HTR-8/SVneo (cell line): ENCODE data around the gene MCCD1.
"Not testable (repeated sequence)": the region's sequence is repeated elsewhere in the genome, so short reads cannot be mapped to it uniquely, and the experiment has no call there.

Experiments used
- DNase-seq: peaks from one replicate; pipeline ENCODE4 v3.0.0; 2011; ENCODE audit warnings: low spot score, mixed read lengths; ENCODE audit not compliant: insufficient read length
- FAIRE-seq: peaks from 2 replicates; lab custom pipeline; 2011; peaks lifted over from hg19 to GRCh38; lab: Jason Lieb, UNC

The MCCD1 gene

DNA sequence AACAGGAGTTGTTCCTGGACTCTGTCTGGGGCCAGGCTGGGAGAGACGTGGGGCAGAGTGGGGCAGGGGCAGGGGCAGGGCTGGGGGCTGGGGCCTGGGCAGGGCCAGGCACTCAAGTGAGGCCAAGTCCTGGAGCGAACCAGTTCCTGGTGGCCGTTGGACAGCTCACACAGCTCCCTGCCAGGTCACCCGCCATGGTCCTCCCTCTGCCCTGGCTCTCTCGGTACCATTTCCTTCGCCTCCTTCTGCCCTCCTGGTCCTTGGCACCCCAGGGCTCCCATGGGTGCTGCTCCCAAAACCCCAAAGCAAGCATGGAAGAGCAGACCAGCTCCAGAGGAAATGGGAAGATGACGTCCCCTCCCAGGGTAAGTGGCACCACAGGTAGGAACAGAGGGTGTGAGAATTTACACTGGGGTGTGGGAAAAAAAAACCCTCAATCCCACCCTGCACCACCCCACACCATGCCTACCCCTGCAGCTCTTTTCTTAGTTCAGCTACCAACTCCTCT lies at the start of gene MCCD1:
TSS of gene MCCD1 (plus strand) at position 142 of the 508 bp plus-strand sequence. CDS start at position 195, 53 bp downstream.
- no peak for FAIRE-seq
- no peak for DNase-seq

GRCh38 chr6:31479151-31479932 lies 49.4 kb upstream of the MCCD1 start:
- DNase-seq (no peak), FAIRE-seq (no peak)

GRCh38 chr6:31479933-31480535 lies 48.7 kb upstream of the MCCD1 start:
- DNase-seq = no peak
- FAIRE-seq = no peak

GRCh38 chr6:31480574-31480973 lies 48.2 kb upstream of the MCCD1 start:
- DNase-seq (no peak), FAIRE-seq (no peak)

- FAIRE-seq = no peak
- DNase-seq = no peak
Observed at GRCh38 chr6:31483392-31483791, 45.4 kb upstream of the MCCD1 start.

DNA sequence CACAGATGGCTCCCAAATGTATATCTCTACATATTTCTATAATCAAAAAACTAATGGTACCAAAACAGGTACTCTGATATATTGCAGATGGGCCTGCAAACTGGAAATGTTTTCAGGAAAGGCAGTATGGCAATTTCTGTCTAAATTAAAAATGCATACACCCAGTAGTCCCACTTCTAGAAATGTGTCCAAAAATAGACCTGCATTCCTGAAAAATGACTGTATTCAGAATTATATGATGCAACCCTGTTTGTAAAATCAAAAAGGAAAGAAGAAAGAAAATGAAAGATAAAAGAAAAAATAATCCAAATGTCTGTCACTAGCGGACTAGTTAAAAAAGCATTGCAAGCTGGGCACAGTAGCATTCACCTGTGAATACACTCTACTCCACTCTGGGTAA lies 43.7 kb upstream of the MCCD1 start:
- DNase-seq = no peak
- FAIRE-seq = no peak

GRCh38 chr6:31486065-31486837 lies 42.5 kb upstream of the MCCD1 start:
- not testable (repeated sequence) for DNase-seq
- peak; percentile 49 for FAIRE-seq

GRCh38 chr6:31487674-31488073 lies 41.1 kb upstream of the MCCD1 start:
- FAIRE-seq = not testable (repeated sequence)

GRCh38 chr6:31489086-31489485 lies 39.7 kb upstream of the MCCD1 start:
- DNase-seq (no peak), FAIRE-seq (no peak)

More at GRCh38 chr6:31487674-31488073, 41.1 kb upstream of the MCCD1 start:
- not testable (repeated sequence) for DNase-seq

- DNase-seq (no peak), FAIRE-seq (no peak)
Observed at GRCh38 chr6:31490115-31490873, 38.5 kb upstream of the MCCD1 start.

- not testable (repeated sequence) for FAIRE-seq, DNase-seq
Observed at GRCh38 chr6:31493550-31493874, 35.2 kb upstream of the MCCD1 start.

- FAIRE-seq = peak; percentile 33
- peak; percentile 67 for DNase-seq
Observed at GRCh38 chr6:31493875-31494694, 34.7 kb upstream of the MCCD1 start.

DNA sequence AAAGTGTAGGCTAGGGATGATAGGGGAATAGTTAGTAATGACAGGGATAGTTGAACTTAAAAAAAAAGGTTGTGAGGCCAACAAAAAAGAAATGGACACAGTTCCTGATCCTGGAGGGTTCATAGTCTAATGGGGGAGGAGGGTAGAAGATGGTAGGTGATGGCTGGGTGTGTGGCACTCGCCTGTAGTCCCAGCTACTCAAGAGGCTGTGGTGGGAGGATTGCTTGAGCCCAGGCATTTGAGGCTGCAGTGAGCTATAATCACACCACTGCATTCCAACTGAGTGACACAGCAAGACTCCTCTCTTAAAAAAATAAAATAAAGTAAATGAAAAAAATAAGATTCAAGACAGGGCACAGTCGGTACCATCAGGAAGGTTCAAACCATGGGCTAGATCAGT lies 33.2 kb upstream of the MCCD1 start:
- DNase-seq (no peak), FAIRE-seq (peak; percentile 81)

- DNase-seq, FAIRE-seq: not testable (repeated sequence)
Observed at GRCh38 chr6:31496826-31497225, 31.9 kb upstream of the MCCD1 start.

DNA sequence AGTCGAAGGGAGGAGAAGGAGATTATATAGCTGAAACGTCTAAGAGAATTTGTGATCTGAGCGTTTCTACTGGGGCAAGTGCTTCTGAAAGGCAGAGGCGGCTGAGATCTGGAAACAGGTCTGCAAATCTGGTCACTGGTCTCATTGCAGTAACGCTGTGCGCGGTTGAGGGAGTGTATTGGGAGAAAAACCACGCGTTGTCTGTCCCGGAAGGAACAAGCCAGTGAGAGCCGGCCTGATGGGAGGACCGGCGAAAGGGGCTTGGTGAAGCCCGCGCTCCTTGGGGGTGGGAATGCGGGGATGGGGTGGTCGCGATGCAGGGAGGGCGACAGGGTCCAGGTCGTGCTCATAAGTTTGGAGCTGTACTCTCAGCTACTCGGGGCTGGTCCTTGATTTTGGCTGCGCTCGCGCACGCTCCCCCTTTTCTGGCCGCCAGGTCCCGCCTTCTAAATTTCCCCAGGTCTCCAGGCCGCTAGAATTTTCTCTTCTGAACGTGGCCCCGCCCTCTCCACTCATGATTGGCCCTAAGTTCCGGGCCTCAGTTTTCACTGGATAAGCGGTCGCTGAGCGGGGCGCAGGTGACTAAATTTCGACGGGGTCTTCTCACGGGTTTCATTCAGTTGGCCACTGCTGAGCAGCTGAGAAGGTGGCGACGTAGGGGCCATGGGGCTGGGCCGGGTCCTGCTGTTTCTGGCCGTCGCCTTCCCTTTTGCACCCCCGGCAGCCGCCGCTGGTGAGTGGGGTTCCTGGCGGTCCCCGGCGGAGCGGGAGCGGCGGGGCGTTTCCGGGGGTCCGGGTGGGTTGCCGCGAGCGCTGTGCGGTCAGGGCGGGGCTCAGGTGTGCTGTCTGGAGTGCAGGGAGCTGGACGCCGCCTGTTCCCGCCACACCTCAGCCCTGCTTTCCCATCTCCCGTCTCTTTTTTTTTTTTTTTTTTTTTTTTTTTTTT lies 31.0 kb upstream of the MCCD1 start, which contains the start of gene MICB:
TSS of gene MICB (plus strand) at position 615 of the 946 bp plus-strand sequence. CDS start at position 664, 49 bp downstream.
- DNase-seq (peak; percentile 89), FAIRE-seq (no peak)

- DNase-seq (no peak), FAIRE-seq (no peak)
Observed at GRCh38 chr6:31498748-31499147, 30.0 kb upstream of the MCCD1 start.

GRCh38 chr6:31499648-31500047 lies 29.1 kb upstream of the MCCD1 start:
- not testable (repeated sequence) for DNase-seq
- FAIRE-seq = peak; percentile 66

DNA sequence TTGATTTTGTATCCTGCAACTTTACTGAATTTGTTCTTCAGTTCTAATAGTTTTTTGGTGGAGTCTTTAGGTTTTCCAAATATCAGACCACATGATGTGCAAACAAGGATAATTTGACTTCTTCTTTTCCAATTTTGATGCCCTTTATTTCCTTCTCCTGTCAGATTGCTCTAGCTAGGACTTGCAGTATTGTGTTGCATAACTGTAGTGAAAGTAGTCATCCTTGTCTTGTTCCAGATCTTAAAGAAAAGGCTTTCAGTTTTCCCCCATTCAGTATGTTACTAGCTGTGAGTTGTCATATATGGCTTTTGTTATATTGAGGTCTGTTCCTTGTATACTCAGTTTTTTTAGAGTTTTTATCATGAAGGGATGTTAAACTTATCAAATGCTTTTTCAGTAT lies 26.2 kb upstream of the MCCD1 start:
- DNase-seq = no peak
- FAIRE-seq = no peak
